ENCODE data around the gene TCOF1.

Gene TCOF1

GRCh38 chr5:150443242-150444075 is 86.0 kb downstream of the TCOF1 start:
- Histone ChIP-seq H2AFZ (ENCODE audit: low read length) (no peak overlapping the region), H3K4me2 (ENCODE audit: insufficient read depth, low read length, poor library complexity, severe bottlenecking) (no peak overlapping the region), H4K8ac (ENCODE audit: low read depth, low read length) (no peak overlapping the region), H3K9me3 (replicated peaks in 1 of 2; ENCODE audit: control insufficient read depth in 2 of 2, insufficient read depth in 1 of 2, low read depth in 1 of 2, low read length in 2 of 2) (peaks cover 0 to 1% of the 10 kb centered on the region in 2 donors), H3K4me3 (ENCODE audit: low read length in 2 of 2) (no peak overlapping the region), H3K4me1 (ENCODE audit: control insufficient read depth in 2 of 2, insufficient read depth in 1 of 2, low read depth in 1 of 2, low read length in 2 of 2) (peaks cover 6 to 9% of the 10 kb centered on the region in 2 donors), H3K23ac (ENCODE audit: low read depth, low read length, poor library complexity) (peak overlapping the region; percentile 32), H2BK12ac (ENCODE audit: low read length) (no peak overlapping the region), H3K27ac (replicated peaks; ENCODE audit: low read length) (no peak overlapping the region), H3K14ac (ENCODE audit: low read length) (no peak overlapping the region), H3K9ac (ENCODE audit: low read depth, low read length, poor library complexity) (no peak overlapping the region), H3K79me1 (ENCODE audit: low read depth, low read length) (peaks cover 9% of the 10 kb centered on the region), H4K91ac (ENCODE audit: low read depth, low read length, poor library complexity) (no peak overlapping the region), H3K18ac (ENCODE audit: low read length) (no peak overlapping the region), H3K27me3 (ENCODE audit: control insufficient read depth in 3 of 3, insufficient read depth in 3 of 3, low read depth in 1 of 3, low read length in 3 of 3) (no peaks in the 10 kb centered on the region), H2BK120ac (ENCODE audit: low read depth, low read length) (no peak overlapping the region), H2BK15ac (ENCODE audit: low read length) (no peak overlapping the region), H2AK5ac (ENCODE audit: low read depth, low read length) (no peak overlapping the region), H3K36me3 (replicated peaks in 1 of 2; ENCODE audit: control insufficient read depth in 2 of 2, insufficient read depth in 2 of 2, low read length in 2 of 2) (peaks cover 50 to 61% of the 10 kb centered on the region in 2 donors), H3K4ac (ENCODE audit: low read length) (no peak overlapping the region), H2BK5ac (ENCODE audit: low read length) (no peak overlapping the region)
- no peak for DNase-seq (ENCODE audit: low spot score)
- no CpG with 5 or more reads among the region's 15 CpGs for WGBS, 2 donors (ENCODE audit: extremely low coverage in 2 of 2, insufficient read length in 2 of 2, insufficient replicate concordance in 1 of 2)

- Histone ChIP-seq H2BK12ac (ENCODE audit: low read length) (no peak overlapping the region), H4K8ac (ENCODE audit: low read depth, low read length) (no peak overlapping the region), H2BK15ac (ENCODE audit: low read length) (no peak overlapping the region), H2BK120ac (ENCODE audit: low read depth, low read length) (no peak overlapping the region), H3K4ac (ENCODE audit: low read length) (no peak overlapping the region), H2AFZ (ENCODE audit: low read length) (no peak overlapping the region), H2AK5ac (ENCODE audit: low read depth, low read length) (no peak overlapping the region), H3K27ac (replicated peaks; ENCODE audit: low read length) (no peak overlapping the region), H3K14ac (ENCODE audit: low read length) (no peak overlapping the region), H3K4me2 (ENCODE audit: insufficient read depth, low read length, poor library complexity, severe bottlenecking) (no peak overlapping the region), H3K9me3 (replicated peaks in 1 of 2; ENCODE audit: control insufficient read depth in 2 of 2, insufficient read depth in 1 of 2, low read depth in 1 of 2, low read length in 2 of 2) (peaks cover 0 to 1% of the 10 kb centered on the region in 2 donors), H2BK5ac (ENCODE audit: low read length) (no peak overlapping the region), H3K79me1 (ENCODE audit: low read depth, low read length) (peaks cover 9% of the 10 kb centered on the region), H3K36me3 (replicated peaks in 1 of 2; ENCODE audit: control insufficient read depth in 2 of 2, insufficient read depth in 2 of 2, low read length in 2 of 2) (peaks cover 51 to 65% of the 10 kb centered on the region in 2 donors), H3K4me3 (ENCODE audit: low read length in 2 of 2) (no peak overlapping the region), H3K18ac (ENCODE audit: low read length) (no peak overlapping the region), H3K4me1 (ENCODE audit: control insufficient read depth in 2 of 2, insufficient read depth in 1 of 2, low read depth in 1 of 2, low read length in 2 of 2) (peaks cover 6 to 10% of the 10 kb centered on the region in 2 donors), H3K27me3 (ENCODE audit: control insufficient read depth in 3 of 3, insufficient read depth in 3 of 3, low read depth in 1 of 3, low read length in 3 of 3) (no peaks in the 10 kb centered on the region), H3K23ac (ENCODE audit: low read depth, low read length, poor library complexity) (no peak overlapping the region), H4K91ac (ENCODE audit: low read depth, low read length, poor library complexity) (no peak overlapping the region), H3K9ac (ENCODE audit: low read depth, low read length, poor library complexity) (no peak overlapping the region)
- no peak for DNase-seq (ENCODE audit: low spot score)
- no CpG with 5 or more reads among the region's 9 CpGs for WGBS, 2 donors (ENCODE audit: extremely low coverage in 2 of 2, insufficient read length in 2 of 2, insufficient replicate concordance in 1 of 2)
These were observed 87.3 kb downstream of the TCOF1 start for GRCh38 chr5:150444770-150445169.

DNA sequence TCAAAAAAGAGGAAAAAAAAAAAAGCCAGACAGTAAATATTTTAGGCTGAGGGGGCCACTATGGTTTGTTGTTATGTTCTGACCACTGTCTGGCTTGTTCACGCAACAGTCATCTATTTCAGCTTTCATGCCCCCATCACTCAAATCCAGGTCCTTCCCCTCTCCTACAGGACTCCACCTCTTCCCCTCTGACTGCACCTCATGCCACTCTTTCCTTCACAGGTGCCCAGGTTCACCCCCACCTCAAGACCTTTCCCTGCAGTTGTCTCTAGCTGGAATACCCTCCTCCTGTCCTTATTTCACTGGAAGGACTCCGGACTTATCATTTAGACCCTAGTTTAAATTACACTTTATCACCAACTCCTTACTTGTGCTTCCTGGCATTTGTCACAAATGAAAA is 88.6 kb downstream of the TCOF1 start:
- Histone ChIP-seq H2AK5ac (ENCODE audit: low read depth, low read length) (no peak overlapping the region), H3K18ac (ENCODE audit: low read length) (no peak overlapping the region), H2BK15ac (ENCODE audit: low read length) (no peak overlapping the region), H2AFZ (ENCODE audit: low read length) (no peak overlapping the region), H3K4me3 (ENCODE audit: low read length in 2 of 2) (no peak overlapping the region), H3K79me1 (ENCODE audit: low read depth, low read length) (peaks cover 9% of the 10 kb centered on the region), H3K4me1 (ENCODE audit: control insufficient read depth in 2 of 2, insufficient read depth in 1 of 2, low read depth in 1 of 2, low read length in 2 of 2) (peaks cover 6 to 10% of the 10 kb centered on the region in 2 donors), H3K9ac (ENCODE audit: low read depth, low read length, poor library complexity) (no peak overlapping the region), H4K91ac (ENCODE audit: low read depth, low read length, poor library complexity) (no peak overlapping the region), H3K4me2 (ENCODE audit: insufficient read depth, low read length, poor library complexity, severe bottlenecking) (no peak overlapping the region), H2BK120ac (ENCODE audit: low read depth, low read length) (no peak overlapping the region), H3K27me3 (ENCODE audit: control insufficient read depth in 3 of 3, insufficient read depth in 3 of 3, low read depth in 1 of 3, low read length in 3 of 3) (no peaks in the 10 kb centered on the region), H3K36me3 (replicated peaks in 1 of 2; ENCODE audit: control insufficient read depth in 2 of 2, insufficient read depth in 2 of 2, low read length in 2 of 2) (peaks cover 51 to 65% of the 10 kb centered on the region in 2 donors), H4K8ac (ENCODE audit: low read depth, low read length) (no peak overlapping the region), H3K14ac (ENCODE audit: low read length) (no peak overlapping the region), H2BK12ac (ENCODE audit: low read length) (no peak overlapping the region), H3K4ac (ENCODE audit: low read length) (no peak overlapping the region), H2BK5ac (ENCODE audit: low read length) (no peak overlapping the region), H3K9me3 (replicated peaks in 1 of 2; ENCODE audit: control insufficient read depth in 2 of 2, insufficient read depth in 1 of 2, low read depth in 1 of 2, low read length in 2 of 2) (peaks cover 1 to 3% of the 10 kb centered on the region in 2 donors), H3K27ac (replicated peaks; ENCODE audit: low read length) (no peak overlapping the region), H3K23ac (ENCODE audit: low read depth, low read length, poor library complexity) (no peak overlapping the region)
- no peak for DNase-seq (ENCODE audit: low spot score)
- WGBS, 2 donors (ENCODE audit: extremely low coverage in 2 of 2, insufficient read length in 2 of 2, insufficient replicate concordance in 1 of 2) = no CpG with 5 or more reads among the region's 2 CpGs

GRCh38 chr5:150446583-150446982 is 89.1 kb downstream of the TCOF1 start:
- no peak overlapping the region for H4K8ac ChIP-seq (ENCODE audit: low read depth, low read length)
- H3K23ac ChIP-seq (ENCODE audit: low read depth, low read length, poor library complexity) = peak overlapping the region; percentile 40
- H3K4me2 ChIP-seq (ENCODE audit: insufficient read depth, low read length, poor library complexity, severe bottlenecking) = no peak overlapping the region
- WGBS, 2 donors (ENCODE audit: extremely low coverage in 2 of 2, insufficient read length in 2 of 2, insufficient replicate concordance in 1 of 2) = no CpG with 5 or more reads among the region's 6 CpGs
- no peak for DNase-seq (ENCODE audit: low spot score)
- peaks cover 9% of the 10 kb centered on the region for H3K79me1 ChIP-seq (ENCODE audit: low read depth, low read length)
- no peak overlapping the region for H2BK12ac ChIP-seq (ENCODE audit: low read length)
- H2BK5ac ChIP-seq (ENCODE audit: low read length) = no peak overlapping the region
- no peak overlapping the region for H3K9ac ChIP-seq (ENCODE audit: low read depth, low read length, poor library complexity)
- no peak overlapping the region for H3K14ac ChIP-seq (ENCODE audit: low read length)
- no peak overlapping the region for H3K4me3 ChIP-seq (ENCODE audit: low read length in 2 of 2)
- H3K9me3 ChIP-seq (replicated peaks in 1 of 2; ENCODE audit: control insufficient read depth in 2 of 2, insufficient read depth in 1 of 2, low read depth in 1 of 2, low read length in 2 of 2) = peaks cover 1 to 3% of the 10 kb centered on the region in 2 donors
- no peak overlapping the region for H2BK120ac ChIP-seq (ENCODE audit: low read depth, low read length)
- no peak overlapping the region for H2BK15ac ChIP-seq (ENCODE audit: low read length)
- no peak overlapping the region for H3K27ac ChIP-seq (replicated peaks; ENCODE audit: low read length)
- no peaks in the 10 kb centered on the region for H3K27me3 ChIP-seq (ENCODE audit: control insufficient read depth in 3 of 3, insufficient read depth in 3 of 3, low read depth in 1 of 3, low read length in 3 of 3)
- H2AK5ac ChIP-seq (ENCODE audit: low read depth, low read length) = no peak overlapping the region
- H3K36me3 ChIP-seq (replicated peaks in 1 of 2; ENCODE audit: control insufficient read depth in 2 of 2, insufficient read depth in 2 of 2, low read length in 2 of 2) = peaks cover 51 to 65% of the 10 kb centered on the region in 2 donors
- H3K4me1 ChIP-seq (ENCODE audit: control insufficient read depth in 2 of 2, insufficient read depth in 1 of 2, low read depth in 1 of 2, low read length in 2 of 2) = peaks cover 6 to 10% of the 10 kb centered on the region in 2 donors
- no peak overlapping the region for H3K4ac ChIP-seq (ENCODE audit: low read length)
- no peak overlapping the region for H2AFZ ChIP-seq (ENCODE audit: low read length)
- no peak overlapping the region for H4K91ac ChIP-seq (ENCODE audit: low read depth, low read length, poor library complexity)
- H3K18ac ChIP-seq (ENCODE audit: low read length) = no peak overlapping the region
